Stimulated activated naive CD8-positive, alpha-beta T cell treated with anti-CD3 and anti-CD28 coated beads, Interleukin-15, Interleukin-2, amounts not matched to agents 100 U/mL and 50 U/mL, for 24 hours (primary cell): ENCODE measurements around the gene OR6C76.

Experiments used
- ATAC-seq: fragments of 150-1000 bp; cut with Tn5 transposase; one replicate; pipeline ENCODE4 v1.10.0; 2021
- DNase-seq: peaks from one replicate; pipeline ENCODE4 v3.0.0; 2021

OR6C76 gene

GRCh38 chr12:55469291-55469690 lies 43.2 kb downstream of the OR6C76 start:
- no peak for ATAC-seq
- DNase-seq: no peak

GRCh38 chr12:55470088-55470829 lies 44.2 kb downstream of the OR6C76 start, which contains the start of gene OR6C70:
Gene OR6C70, minus strand, starts transcription at chr12:55470138. Its CDS starts 0 bp downstream, at chr12:55470138.
- DNase-seq (no peak), ATAC-seq (no peak)

GRCh38 chr12:55472264-55472663 lies 46.2 kb downstream of the OR6C76 start:
- DNase-seq (no peak), ATAC-seq (no peak)
